ENCODE results near the gene FARP1. TPM values are rescaled to one million over a fixed set of nuclear protein-coding genes. Genes with fewer than 3 reads are reported as not detected.

The FARP1 gene
- total RNA-seq, 4 donors from 2014 or later, result 11.0 to 27.2 (median 13.6) TPM

- Histone ChIP-seq H3K4me3 (no peak overlapping the region), H3K4me1 (no peaks in the 10 kb centered on the region), H3K9me3 (no peaks in the 10 kb centered on the region), H3K27ac (no peak overlapping the region), H3K36me3 (no peaks in the 10 kb centered on the region), H3K27me3 (no peaks in the 10 kb centered on the region)
- 90% methylated on average over 9 of the region's 9 CpGs for WGBS
- no peak for DNase-seq (ENCODE audit: low spot score in 2 of 2)
- no peak for TF ChIP-seq EP300 (IDR thresholded peaks at IDR 0.05)
Measured at GRCh38 chr13:98406427-98406826, 263.5 kb downstream of the FARP1 start.

GRCh38 chr13:98406971-98407370 is 264.1 kb downstream of the FARP1 start:
- Histone ChIP-seq H3K9me3 (no peaks in the 10 kb centered on the region), H3K27me3 (no peaks in the 10 kb centered on the region), H3K4me1 (no peaks in the 10 kb centered on the region), H3K27ac (no peak overlapping the region), H3K36me3 (no peaks in the 10 kb centered on the region), H3K4me3 (no peak overlapping the region)
- no peak for DNase-seq (ENCODE audit: low spot score in 2 of 2)
- WGBS, result 95% methylated on average over 9 of the region's 9 CpGs
- TF ChIP-seq POLR2AphosphoS5 (IDR thresholded peaks at IDR 0.05), result no peak
- TF ChIP-seq POLR2A (IDR thresholded peaks at IDR 0.05), result no peak
- TF ChIP-seq CTCF (IDR thresholded peaks at IDR 0.05), result no peak
- no peak for TF ChIP-seq EP300 (IDR thresholded peaks at IDR 0.05)

- 88% methylated on average over 4 of the region's 4 CpGs for WGBS
- Histone ChIP-seq H3K4me3 (no peak overlapping the region), H3K4me1 (no peaks in the 10 kb centered on the region), H3K9me3 (no peaks in the 10 kb centered on the region), H3K36me3 (no peaks in the 10 kb centered on the region), H3K27ac (no peak overlapping the region), H3K27me3 (no peaks in the 10 kb centered on the region)
- DNase-seq (ENCODE audit: low spot score in 2 of 2), result no peak
- TF ChIP-seq POLR2A (IDR thresholded peaks at IDR 0.05) (no peak), POLR2AphosphoS5 (IDR thresholded peaks at IDR 0.05) (no peak), EP300 (IDR thresholded peaks at IDR 0.05) (no peak), CTCF (IDR thresholded peaks at IDR 0.05) (no peak)
Measured at GRCh38 chr13:98407575-98407974, 264.7 kb downstream of the FARP1 start.

GRCh38 chr13:98409281-98409680 is 266.4 kb downstream of the FARP1 start:
- 98% methylated on average over 13 of the region's 13 CpGs for WGBS
- no peaks in the 10 kb centered on the region for H3K27me3 ChIP-seq
- TF ChIP-seq POLR2A (IDR thresholded peaks at IDR 0.05) (no peak), EP300 (IDR thresholded peaks at IDR 0.05) (no peak), POLR2AphosphoS5 (IDR thresholded peaks at IDR 0.05) (no peak), CTCF (IDR thresholded peaks at IDR 0.05) (no peak)
- no peak for DNase-seq (ENCODE audit: low spot score in 2 of 2)
- peaks cover under 1% of the 10 kb centered on the region for H3K36me3 ChIP-seq
- no peak overlapping the region for H3K27ac ChIP-seq
- no peaks in the 10 kb centered on the region for H3K4me1 ChIP-seq
- no peak overlapping the region for H3K4me3 ChIP-seq
- H3K9me3 ChIP-seq, result no peaks in the 10 kb centered on the region

GRCh38 chr13:98410612-98411011 is 267.7 kb downstream of the FARP1 start:
- H3K27me3 ChIP-seq, result no peaks in the 10 kb centered on the region
- H3K4me3 ChIP-seq, result no peak overlapping the region
- no peak for DNase-seq (ENCODE audit: low spot score in 2 of 2)
- TF ChIP-seq POLR2A (IDR thresholded peaks at IDR 0.05), result no peak
- no peak for TF ChIP-seq CTCF (IDR thresholded peaks at IDR 0.05)
- no peak for TF ChIP-seq EP300 (IDR thresholded peaks at IDR 0.05)
- TF ChIP-seq POLR2AphosphoS5 (IDR thresholded peaks at IDR 0.05), result no peak
- H3K4me1 ChIP-seq, result peaks cover 3% of the 10 kb centered on the region
- peaks cover 6% of the 10 kb centered on the region for H3K36me3 ChIP-seq
- no peaks in the 10 kb centered on the region for H3K9me3 ChIP-seq
- no peak overlapping the region for H3K27ac ChIP-seq
- 87% methylated on average over 11 of the region's 11 CpGs for WGBS

- Histone ChIP-seq H3K4me3 (no peak overlapping the region), H3K27me3 (no peaks in the 10 kb centered on the region), H3K9me3 (no peaks in the 10 kb centered on the region), H3K36me3 (peaks cover 6% of the 10 kb centered on the region), H3K27ac (no peak overlapping the region), H3K4me1 (peaks cover 7% of the 10 kb centered on the region)
- no peak for TF ChIP-seq EP300 (IDR thresholded peaks at IDR 0.05)
- WGBS, result 93% methylated on average over 5 of the region's 5 CpGs
- DNase-seq (ENCODE audit: low spot score in 2 of 2), result no peak
Measured at GRCh38 chr13:98411013-98411412, 268.1 kb downstream of the FARP1 start.

Data from suprapubic skin (tissue), 4 donors.